ENCODE data around the gene PCNX2.

DNA sequence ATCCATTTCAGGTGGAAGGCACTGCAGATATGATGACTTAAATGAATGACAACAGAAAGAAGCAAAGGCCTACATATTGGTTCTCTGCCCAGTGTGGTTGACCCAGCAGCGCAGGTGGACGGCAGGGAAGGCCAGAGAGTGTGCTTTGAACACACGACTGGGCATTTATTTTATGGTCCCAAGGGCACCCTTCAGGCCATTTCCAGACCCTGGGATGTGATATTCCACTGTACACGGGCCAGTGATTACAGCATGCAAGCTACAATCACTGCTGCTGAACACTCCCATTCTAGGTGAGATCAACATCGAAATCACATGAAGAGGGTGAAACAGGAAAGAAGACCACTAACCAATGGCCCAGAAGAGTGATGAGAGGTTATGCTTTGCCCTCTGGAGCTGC lies 33.8 kb downstream of the PCNX2 start:
- TF ChIP-seq ZNF8 (CRISPR knock-in tag; IDR thresholded peaks at IDR 0.05) (no peak), ZFP30 (CRISPR knock-in tag; IDR thresholded peaks at IDR 0.05) (no peak), ISL1 (CRISPR knock-in tag; IDR thresholded peaks at IDR 0.05) (no peak)
- TF ChIP-seq, protein P1, sequence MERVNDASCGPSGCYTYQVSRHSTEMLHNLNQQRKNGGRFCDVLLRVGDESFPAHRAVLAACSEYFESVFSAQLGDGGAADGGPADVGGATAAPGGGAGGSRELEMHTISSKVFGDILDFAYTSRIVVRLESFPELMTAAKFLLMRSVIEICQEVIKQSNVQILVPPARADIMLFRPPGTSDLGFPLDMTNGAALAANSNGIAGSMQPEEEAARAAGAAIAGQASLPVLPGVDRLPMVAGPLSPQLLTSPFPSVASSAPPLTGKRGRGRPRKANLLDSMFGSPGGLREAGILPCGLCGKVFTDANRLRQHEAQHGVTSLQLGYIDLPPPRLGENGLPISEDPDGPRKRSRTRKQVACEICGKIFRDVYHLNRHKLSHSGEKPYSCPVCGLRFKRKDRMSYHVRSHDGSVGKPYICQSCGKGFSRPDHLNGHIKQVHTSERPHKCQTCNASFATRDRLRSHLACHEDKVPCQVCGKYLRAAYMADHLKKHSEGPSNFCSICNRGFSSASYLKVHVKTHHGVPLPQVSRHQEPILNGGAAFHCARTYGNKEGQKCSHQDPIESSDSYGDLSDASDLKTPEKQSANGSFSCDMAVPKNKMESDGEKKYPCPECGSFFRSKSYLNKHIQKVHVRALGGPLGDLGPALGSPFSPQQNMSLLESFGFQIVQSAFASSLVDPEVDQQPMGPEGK (CRISPR knock-in tag; IDR thresholded peaks at IDR 0.05; ENCODE audit: borderline replicate concordance) = no peak
